Stimulated activated CD4-positive, alpha-beta T cell treated with anti-CD3 and anti-CD28 coated beads, Interleukin-15, amount 100 ng/mL, for 1 hour (primary cell): ENCODE results near the gene EPB41.
"Not testable (repeated sequence)": the region's sequence is repeated elsewhere in the genome, so short reads cannot be mapped to it uniquely, and the experiment has no call there.

Source experiments
- DNase-seq, 2 donors: peaks; one replicate each; pipeline ENCODE4 v3.0.0-alpha.2; 2020; ENCODE audit warnings: low read depth in 1 of 2, low spot score in 1 of 2

Gene EPB41

DNA sequence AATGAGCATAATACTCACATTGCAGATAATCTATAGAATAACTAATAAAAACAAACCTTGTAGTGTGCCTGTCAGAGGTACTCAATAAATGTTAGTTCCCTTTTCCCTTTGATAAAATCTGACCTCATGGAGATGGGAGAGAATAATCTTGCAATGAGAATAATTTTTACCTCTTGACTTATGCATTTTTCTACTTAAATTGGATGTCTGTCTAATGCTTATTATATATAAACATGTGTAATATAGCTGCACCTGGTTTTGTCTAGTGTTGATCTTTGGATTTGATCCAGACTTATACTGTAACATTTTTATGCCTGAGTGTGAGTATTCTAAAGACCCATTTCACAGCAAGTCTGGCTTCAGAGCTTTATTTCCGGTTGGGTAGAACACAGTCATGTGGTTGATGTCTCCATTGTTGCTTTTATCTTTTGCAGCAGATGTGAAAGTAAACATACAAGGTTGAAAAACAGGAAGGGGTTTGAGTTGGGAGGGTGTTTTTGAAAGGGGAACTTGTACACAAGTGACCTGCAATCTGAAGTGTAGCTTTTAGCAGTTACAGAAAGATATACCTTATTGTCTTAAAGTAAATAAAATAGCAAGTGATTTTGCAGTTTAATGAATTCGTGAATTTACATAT lies 12.4 kb downstream of the EPB41 start:
- no peak for DNase-seq

DNA sequence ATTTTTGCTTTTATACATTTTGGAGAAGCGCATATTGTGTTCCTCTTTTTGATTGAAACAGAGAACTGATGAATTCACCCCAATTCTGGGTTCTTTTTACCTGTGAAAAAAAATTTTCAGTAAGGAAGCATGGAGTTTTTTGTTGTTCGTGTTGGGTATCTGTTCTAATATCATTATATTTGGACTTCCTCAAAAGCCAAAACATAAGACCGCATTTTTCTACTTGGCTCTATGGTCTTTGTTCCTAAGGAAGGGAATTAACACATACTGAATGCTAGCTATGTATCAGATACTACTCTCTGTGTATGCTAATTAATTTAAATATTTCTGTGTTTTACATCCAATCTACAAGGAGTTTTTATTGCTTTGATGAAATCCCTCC lies 12.9 kb downstream of the EPB41 start:
- no peak for DNase-seq

DNA sequence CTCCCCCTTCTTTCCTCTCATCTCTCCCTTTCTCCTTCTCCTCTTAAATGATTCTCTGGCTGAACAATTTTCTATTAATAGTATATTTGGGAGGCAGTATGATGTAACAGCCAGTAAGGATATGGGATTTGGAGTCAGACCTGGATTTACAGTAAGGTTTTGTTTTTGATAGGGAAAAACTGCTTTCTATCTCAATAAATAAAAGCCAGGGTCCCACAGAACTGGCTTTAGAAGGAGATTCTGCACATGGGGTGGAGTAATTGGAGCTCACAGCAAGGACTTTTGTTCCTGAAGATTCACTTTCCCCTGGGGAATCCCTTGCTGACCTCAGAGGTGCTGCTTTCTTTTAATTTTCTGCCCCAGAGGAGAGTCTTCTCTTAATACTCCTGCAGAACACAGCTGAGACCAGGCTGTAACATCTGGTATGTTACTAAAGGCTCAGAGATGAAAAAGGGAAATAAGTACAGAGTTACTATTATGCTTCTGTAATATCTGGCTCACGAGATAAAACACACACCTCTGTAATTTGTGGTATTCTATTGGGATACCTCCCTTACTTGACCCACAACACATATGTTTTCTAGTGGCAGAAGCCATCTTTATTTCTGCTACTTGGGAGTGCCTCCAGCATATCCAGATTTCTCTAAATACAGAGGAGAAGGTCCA lies 13.4 kb downstream of the EPB41 start:
- no peak for DNase-seq

DNA sequence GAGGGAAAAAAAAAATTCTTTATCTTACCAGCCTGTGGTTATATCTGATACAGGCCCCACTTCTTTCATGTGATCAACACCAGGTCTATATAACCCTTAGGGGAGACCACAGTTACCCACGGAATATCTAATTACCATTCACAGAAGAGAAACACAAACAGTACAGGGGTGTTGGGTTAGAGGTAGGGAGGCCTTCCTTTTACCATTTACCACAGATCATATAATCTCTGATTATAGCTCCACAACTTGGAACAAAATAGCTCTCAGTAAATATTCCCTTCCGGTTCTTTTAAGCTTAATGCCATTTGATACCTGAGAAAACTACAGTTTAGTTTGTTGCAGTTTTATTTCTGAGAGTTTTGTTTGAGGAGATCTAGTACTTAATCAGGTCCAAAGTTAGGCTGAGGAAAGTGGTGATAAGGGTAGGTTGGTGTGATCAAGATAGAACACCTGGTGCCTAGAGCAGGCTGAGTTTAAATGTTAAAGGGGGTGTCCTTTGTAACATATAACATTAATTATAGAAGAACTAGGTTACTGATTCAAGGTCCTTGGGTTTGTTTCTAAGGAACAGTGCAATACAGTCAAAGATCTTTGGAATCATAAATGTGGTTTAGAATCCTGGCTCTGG lies 14.1 kb downstream of the EPB41 start:
- no peak for DNase-seq

GRCh38 chr1:28933277-28933676 lies 18.9 kb downstream of the EPB41 start:
- no peak for DNase-seq

- no peak for DNase-seq
Measured at GRCh38 chr1:28933918-28934317, 19.5 kb downstream of the EPB41 start.

DNA sequence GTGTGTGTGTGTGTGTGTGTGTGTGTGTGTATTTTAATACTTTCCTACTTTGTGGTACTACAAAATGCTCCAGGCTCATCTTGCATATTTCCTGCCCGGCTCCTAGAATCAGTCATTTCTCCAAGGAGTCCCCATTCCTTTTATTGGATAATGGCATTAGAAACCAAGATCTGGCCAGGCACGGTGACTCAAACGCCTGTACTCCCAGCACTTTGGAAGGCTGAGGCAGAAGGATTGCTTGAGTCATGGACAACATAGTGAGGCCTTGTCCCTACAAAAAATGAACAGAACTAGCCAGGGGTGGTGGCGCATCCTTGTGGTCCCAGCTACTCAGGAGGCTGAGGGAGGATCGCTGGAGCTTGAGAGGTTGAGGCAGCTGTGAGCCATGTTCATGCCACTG lies 20.3 kb downstream of the EPB41 start:
- no peak for DNase-seq

GRCh38 chr1:28935293-28935692 lies 20.9 kb downstream of the EPB41 start:
- DNase-seq: no peak

- no peak for DNase-seq
Measured at GRCh38 chr1:28936094-28936493, 21.7 kb downstream of the EPB41 start.

DNA sequence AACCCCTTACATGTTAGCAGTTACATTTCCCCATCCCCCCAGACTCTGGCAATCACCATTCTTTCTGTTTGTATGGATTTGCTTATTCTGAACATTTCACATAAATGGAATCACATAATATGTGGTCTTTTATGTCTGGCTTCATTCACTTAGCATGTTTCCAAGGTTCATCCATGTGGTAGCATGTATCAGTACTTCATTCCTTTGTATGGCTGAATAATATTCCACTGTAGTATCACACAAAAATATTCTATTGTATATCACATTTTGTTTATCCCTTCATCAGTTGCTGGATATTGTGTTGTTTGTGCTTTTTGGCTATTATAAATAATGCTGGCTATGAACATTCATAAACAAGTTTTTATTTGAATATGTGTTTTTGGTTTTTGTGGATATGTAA lies 22.2 kb downstream of the EPB41 start:
- DNase-seq: no peak

- DNase-seq: not testable (repeated sequence)
Measured at GRCh38 chr1:28943581-28943980, 29.2 kb downstream of the EPB41 start.

DNA sequence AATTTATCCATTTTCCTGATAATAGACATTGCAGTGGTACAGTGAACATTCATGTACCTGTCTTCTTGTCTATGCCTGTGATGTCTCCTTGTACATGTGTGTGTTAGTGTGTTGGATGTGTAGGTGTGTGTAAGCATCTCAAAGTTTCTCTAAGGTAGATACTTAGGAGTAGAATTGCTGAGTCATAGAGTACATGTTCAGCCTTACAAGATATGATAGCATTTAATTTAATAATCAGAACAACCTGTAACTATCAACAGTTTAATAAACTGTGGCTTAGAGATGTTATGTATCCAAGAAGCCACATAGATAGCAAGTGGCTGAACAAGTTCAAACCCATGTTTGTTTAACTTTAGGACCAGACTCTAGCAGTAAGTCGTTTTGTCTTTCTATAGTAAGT lies 35.6 kb downstream of the EPB41 start:
- DNase-seq: no peak

- no peak for DNase-seq
Measured at GRCh38 chr1:28950449-28950848, 36.1 kb downstream of the EPB41 start.

GRCh38 chr1:28954126-28954726 lies 39.9 kb downstream of the EPB41 start:
- DNase-seq: no peak

GRCh38 chr1:28956038-28956464 lies 41.7 kb downstream of the EPB41 start:
- no peak for DNase-seq

DNA sequence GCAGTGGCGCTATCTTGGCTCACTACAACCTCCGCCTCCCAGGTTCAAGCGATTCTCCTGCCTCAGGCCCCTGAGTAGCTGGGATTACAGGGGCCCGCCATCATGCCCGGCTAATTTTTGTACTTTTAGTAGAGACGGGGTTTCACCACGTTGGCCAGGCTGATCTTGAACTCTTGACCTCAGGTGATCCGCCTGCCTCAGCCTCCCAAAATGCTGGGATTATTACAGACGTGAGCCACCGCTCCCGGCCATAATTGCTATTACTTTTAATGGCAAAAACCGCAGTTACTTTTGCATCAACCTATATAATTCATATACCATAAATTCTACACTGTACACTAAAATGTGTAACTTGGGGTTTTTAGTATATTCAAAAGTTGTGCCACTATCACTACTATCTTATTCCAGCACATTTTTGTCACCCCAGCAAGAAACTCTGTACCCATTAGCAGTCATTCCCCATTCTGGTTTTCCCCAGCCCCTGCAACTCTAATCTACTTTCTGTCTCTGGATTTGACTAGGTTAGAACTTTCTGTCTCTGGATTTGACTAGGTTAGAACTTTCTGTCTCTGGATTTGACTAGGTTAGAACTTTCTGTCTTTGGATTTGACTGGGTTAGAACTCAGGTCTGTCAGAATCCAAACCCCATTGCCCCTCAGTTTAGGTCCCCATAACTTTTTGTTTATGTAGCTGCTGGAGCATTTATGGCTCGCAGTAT lies 47.9 kb downstream of the EPB41 start:
- DNase-seq: not testable (repeated sequence)

- no peak for DNase-seq
Measured at GRCh38 chr1:28965271-28965870, 51.0 kb downstream of the EPB41 start.

DNA sequence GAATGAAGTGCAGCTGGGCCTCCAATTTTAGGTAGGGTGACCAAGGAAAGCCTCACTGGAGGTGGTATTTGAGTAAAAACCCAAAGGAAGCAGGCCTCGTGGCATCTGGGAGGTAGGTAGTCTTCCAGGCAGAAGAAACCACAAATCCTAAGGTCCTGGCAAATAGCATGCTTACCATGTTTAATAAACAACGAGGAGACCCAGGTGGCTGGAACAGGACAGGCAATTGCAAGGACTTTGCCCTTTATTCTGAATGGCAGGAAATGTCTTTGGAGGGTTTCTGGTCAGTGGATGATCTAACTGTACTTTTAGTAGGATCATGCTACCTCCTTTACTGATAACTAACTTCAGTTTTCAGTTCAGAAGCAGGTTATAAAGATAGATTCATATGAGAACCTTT lies 52.2 kb downstream of the EPB41 start:
- DNase-seq: no peak

GRCh38 chr1:28971980-28972771 lies 57.8 kb downstream of the EPB41 start:
- DNase-seq: no peak
